HEK293T (cell line): ENCODE measurements around the gene EYS.

Experiments
- CTCF ChIA-PET: fragments of 350-600 bp; formaldehyde crosslinking; extraction: SDS; loops from one replicate; lab custom pipeline; 2021; ENCODE audit warnings: antibody characterized with exemption, inconsistent platforms; lab: Yijun Ruan, JAX
- POLR2A ChIA-PET: fragments of 350-600 bp; formaldehyde crosslinking; extraction: SDS; loops from one replicate; lab custom pipeline; 2020; ENCODE audit warnings: antibody characterized with exemption, inconsistent platforms; lab: Yijun Ruan, JAX
- DNase-seq: peaks from one replicate; pipeline ENCODE4 v3.0.0; 2012; ENCODE audit warnings: mixed read lengths; ENCODE audit errors: extremely low spot score
- ARNT ChIP-seq: fragments of 450-650 bp; IDR thresholded peaks from 2 replicates; pipeline ENCODE4 v1.6.1; 2017; ENCODE audit warnings: mild to moderate bottlenecking
- BHLHE40 ChIP-seq: fragments of 450-650 bp; IDR thresholded peaks from 2 replicates; pipeline ENCODE4 v1.6.1; 2016; ENCODE audit warnings: mild to moderate bottlenecking, moderate library complexity, borderline replicate concordance
- CTBP1 ChIP-seq: fragments of 450-650 bp; IDR thresholded peaks from 2 replicates; pipeline ENCODE4 v1.6.1; 2016; ENCODE audit warnings: borderline replicate concordance
- ELF4 ChIP-seq: fragments of 450-650 bp; IDR thresholded peaks from 2 replicates; pipeline ENCODE4 v1.6.1; 2017; ENCODE audit warnings: antibody characterized with exemption
- FOXA1 ChIP-seq: fragments of 450-650 bp; IDR thresholded peaks from 2 replicates; pipeline ENCODE4 v1.6.1; 2016; ENCODE audit warnings: mild to moderate bottlenecking
- FOXK2 ChIP-seq: fragments of 450-650 bp; IDR thresholded peaks from 2 replicates; pipeline ENCODE4 v1.6.1; 2016; ENCODE audit warnings: mild to moderate bottlenecking
- FOXM1 ChIP-seq: fragments of 450-650 bp; IDR thresholded peaks from 2 replicates; pipeline ENCODE4 v1.6.1; 2017; ENCODE audit warnings: mild to moderate bottlenecking, borderline replicate concordance
- HDGF ChIP-seq: fragments of 450-650 bp; IDR thresholded peaks from 2 replicates; pipeline ENCODE4 v1.6.1; 2017; ENCODE audit warnings: antibody characterized with exemption, borderline replicate concordance
- L3MBTL2 ChIP-seq: fragments of 450-650 bp; conservative IDR thresholded peaks from 2 replicates; pipeline ENCODE4 v1.6.1; 2016; ENCODE audit warnings: mild to moderate bottlenecking
- LEF1 ChIP-seq: fragments of 450-650 bp; IDR thresholded peaks from 2 replicates; pipeline ENCODE4 v1.6.1; 2017; ENCODE audit warnings: mild to moderate bottlenecking, borderline replicate concordance
- NFRKB ChIP-seq: fragments of 450-650 bp; IDR thresholded peaks from 2 replicates; pipeline ENCODE4 v1.6.1; 2016; ENCODE audit warnings: mild to moderate bottlenecking, moderate library complexity
- PKNOX1 ChIP-seq: fragments of 450-650 bp; IDR thresholded peaks from 2 replicates; pipeline ENCODE4 v1.6.1; 2016
- SP1 ChIP-seq: fragments of 450-650 bp; IDR thresholded peaks from 2 replicates; pipeline ENCODE4 v1.6.1; 2017
- SUZ12 ChIP-seq: fragments of 450-650 bp; IDR thresholded peaks from 2 replicates; pipeline ENCODE4 v1.6.1; 2016; ENCODE audit warnings: mild to moderate bottlenecking
- TARDBP ChIP-seq: fragments of 450-650 bp; IDR thresholded peaks from 2 replicates; pipeline ENCODE4 v1.6.1; 2016
- ZNF384 ChIP-seq: fragments of 450-650 bp; IDR thresholded peaks from 2 replicates; pipeline ENCODE4 v1.6.1; 2016

EYS gene

GRCh38 chr6:64776359-64776758 lies 930.7 kb downstream of the EYS start:
- DNase-seq, result no peak
- ChIA-PET CTCF (interaction anchor here (0.6 kb wide), 2 partner anchors 30 to 119 kb away, joined by 3 read pairs; no protein-coding TSS in a partner anchor), POLR2A (no interaction called here)
- TF ChIP-seq SUZ12 (no peak), L3MBTL2 (no peak), ELF4 (no peak), FOXK2 (no peak), HDGF (no peak), FOXA1 (no peak), FOXM1 (no peak), LEF1 (no peak)

GRCh38 chr6:64774881-64775280 lies 932.1 kb downstream of the EYS start:
- ChIA-PET POLR2A (no interaction called here), CTCF (interaction anchor here (0.6 kb wide), 1 partner anchor 190 kb away, joined by 3 read pairs; no protein-coding TSS in a partner anchor)
- no peak for DNase-seq
- TF ChIP-seq ARNT (peak; percentile 96), ZNF384 (no peak), FOXA1 (no peak), FOXM1 (no peak), NFRKB (no peak), TARDBP (no peak), SUZ12 (no peak), SP1 (no peak), CTBP1 (peak; percentile 58; the same call in 1 of the 2 replicates), HDGF (no peak), ELF4 (no peak), BHLHE40 (no peak), FOXK2 (no peak), L3MBTL2 (no peak), LEF1 (no peak), PKNOX1 (peak; percentile 25; the same call in 1 of the 2 replicates)

GRCh38 chr6:64750910-64751309 lies 956.1 kb downstream of the EYS start:
- TF ChIP-seq FOXA1, result no peak
- TF ChIP-seq NFRKB, result no peak
- no peak for TF ChIP-seq TARDBP
- TF ChIP-seq PKNOX1, result no peak
- no peak for TF ChIP-seq HDGF
- no peak for TF ChIP-seq L3MBTL2
- no peak for TF ChIP-seq SP1
- no peak for TF ChIP-seq BHLHE40
- no peak for TF ChIP-seq SUZ12
- no peak for TF ChIP-seq CTBP1
- no peak for TF ChIP-seq FOXM1
- ChIA-PET CTCF (interaction anchor here (0.5 kb wide), 1 partner anchor 249 kb away, joined by 3 read pairs; no protein-coding TSS in a partner anchor), POLR2A (no interaction called here)
- no peak for DNase-seq

GRCh38 chr6:64737418-64737817 lies 969.6 kb downstream of the EYS start:
- CTCF ChIA-PET, result no interaction called here
- TF ChIP-seq ZNF384, result no peak
- no peak for TF ChIP-seq BHLHE40
- no peak for TF ChIP-seq LEF1
- TF ChIP-seq TARDBP, result no peak
- no peak for TF ChIP-seq NFRKB
- TF ChIP-seq SP1, result no peak
- TF ChIP-seq ARNT, result no peak
- TF ChIP-seq FOXA1, result no peak
- no peak for TF ChIP-seq FOXM1
- TF ChIP-seq HDGF, result no peak
- no peak for TF ChIP-seq L3MBTL2
- TF ChIP-seq FOXK2, result no peak
- TF ChIP-seq SUZ12, result no peak
- no peak for TF ChIP-seq ELF4
- TF ChIP-seq PKNOX1, result no peak
- POLR2A ChIA-PET, result no interaction called here
- no peak for DNase-seq

GRCh38 chr6:64736421-64736950 lies 970.5 kb downstream of the EYS start:
- TF ChIP-seq CTBP1, result no peak
- TF ChIP-seq FOXK2, result no peak
- TF ChIP-seq HDGF, result no peak
- no peak for TF ChIP-seq BHLHE40
- no peak for TF ChIP-seq TARDBP
- no peak for TF ChIP-seq LEF1
- TF ChIP-seq ELF4, result no peak
- no peak for TF ChIP-seq ZNF384
- TF ChIP-seq NFRKB, result no peak
- TF ChIP-seq PKNOX1, result no peak
- TF ChIP-seq ARNT, result no peak
- no peak for TF ChIP-seq SUZ12
- TF ChIP-seq FOXM1, result no peak
- TF ChIP-seq SP1, result no peak
- no peak for TF ChIP-seq FOXA1
- TF ChIP-seq L3MBTL2, result no peak
- CTCF ChIA-PET, result interaction anchor here (0.5 kb wide), 1 partner anchor 709 kb away, joined by 3 read pairs; no protein-coding TSS in a partner anchor
- DNase-seq, result no peak
- POLR2A ChIA-PET, result no interaction called here

- TF ChIP-seq SUZ12 (no peak), ZNF384 (no peak), FOXK2 (no peak), TARDBP (no peak), ELF4 (no peak), HDGF (no peak), NFRKB (no peak), LEF1 (no peak)
- no peak for DNase-seq
- ChIA-PET CTCF (no interaction called here), POLR2A (no interaction called here)
Observed at GRCh38 chr6:64733433-64733832, 973.6 kb downstream of the EYS start.
